ENCODE measurements around the gene NYNRIN. TPM values are rescaled to one million over a fixed set of nuclear protein-coding genes. Genes with fewer than 3 reads are reported as not detected.

NYNRIN gene
- total RNA-seq (2022; extraction: Qiagen RNA extraction): 0.31 to 0.44 TPM (median 0.41 TPM) in 5 replicates

DNA sequence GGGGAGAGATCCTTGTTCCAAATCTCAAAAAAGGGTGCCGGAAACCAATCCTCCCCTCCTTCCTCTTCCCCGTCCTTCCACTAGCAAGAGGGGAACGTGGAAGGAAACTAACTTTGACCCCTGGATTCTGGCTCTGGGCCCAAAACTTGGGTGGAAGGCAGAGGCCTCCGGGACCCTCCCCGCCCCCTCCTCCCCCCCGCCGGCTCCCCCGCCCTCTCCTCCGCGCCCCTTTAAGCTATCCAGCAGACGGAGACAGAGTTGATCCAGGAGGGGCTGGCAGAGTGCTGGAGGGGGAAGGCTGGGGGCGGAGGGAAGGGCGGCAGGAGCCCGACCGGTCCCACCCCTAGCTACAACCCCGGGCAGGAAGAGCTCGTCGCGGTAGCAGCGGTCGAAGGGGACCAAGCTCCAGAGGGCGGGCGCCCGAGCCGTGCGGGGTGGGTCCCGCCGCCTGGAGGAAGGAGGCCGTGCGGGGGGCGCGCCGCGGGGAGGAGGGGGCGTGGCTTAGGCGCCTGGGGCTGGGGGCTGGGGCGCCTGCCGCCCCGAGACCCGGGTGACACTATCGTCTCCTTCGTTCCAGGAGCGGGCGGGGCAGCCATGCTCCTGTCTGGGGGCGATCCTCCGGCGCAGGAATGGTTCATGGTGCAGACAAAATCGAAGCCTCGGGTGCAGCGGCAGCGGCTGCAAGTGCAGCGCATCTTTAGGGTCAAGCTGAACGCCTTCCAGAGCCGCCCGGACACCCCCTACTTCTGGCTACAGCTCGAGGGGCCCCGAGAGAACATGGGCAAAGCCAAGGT, at the start of gene NYNRIN:
Gene NYNRIN, plus strand, starts transcription at position 351 of the 794 bp plus-strand sequence. Its CDS starts 244 bp downstream, at position 595.

DNA sequence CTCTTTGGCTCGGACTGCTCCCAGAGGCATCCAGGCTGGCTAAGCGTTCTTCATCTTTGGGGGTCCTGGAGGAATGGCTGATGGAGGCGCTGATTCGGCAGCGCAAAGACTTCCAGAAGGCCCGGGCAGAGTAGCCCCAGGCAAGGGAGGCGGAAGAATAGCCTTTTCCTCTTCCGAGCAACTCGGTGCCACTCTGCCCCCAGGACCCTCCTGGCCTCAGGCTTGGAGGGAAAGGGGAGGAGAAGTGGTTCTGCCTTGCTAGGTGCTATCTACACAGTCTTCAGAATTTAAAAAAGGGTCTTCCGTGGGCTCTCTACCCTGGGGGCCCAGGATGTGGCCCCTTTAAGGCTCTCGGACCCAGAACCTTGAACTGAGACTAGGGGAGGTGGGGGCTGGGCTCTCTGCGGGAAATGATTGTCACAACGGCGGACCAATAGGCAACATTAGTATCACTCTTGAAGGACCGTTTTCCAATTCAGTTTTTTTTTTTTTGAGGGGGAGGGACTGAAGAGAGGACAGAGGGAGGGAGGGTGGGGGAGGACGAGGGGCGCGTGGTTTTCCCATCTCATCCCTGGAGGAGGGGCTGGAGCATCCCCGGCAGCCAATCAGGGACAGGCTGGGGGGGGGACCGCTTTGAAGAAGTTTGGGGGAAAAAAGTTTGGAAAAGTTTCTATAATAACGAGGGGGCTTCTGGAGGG, 31.1 kb upstream of the NYNRIN start, which contains the start of gene NFATC4:
Gene NFATC4, plus strand, starts transcription at position 671 of the 698 bp plus-strand sequence. CDS start 157 bp downstream, outside the sequence.

DNA sequence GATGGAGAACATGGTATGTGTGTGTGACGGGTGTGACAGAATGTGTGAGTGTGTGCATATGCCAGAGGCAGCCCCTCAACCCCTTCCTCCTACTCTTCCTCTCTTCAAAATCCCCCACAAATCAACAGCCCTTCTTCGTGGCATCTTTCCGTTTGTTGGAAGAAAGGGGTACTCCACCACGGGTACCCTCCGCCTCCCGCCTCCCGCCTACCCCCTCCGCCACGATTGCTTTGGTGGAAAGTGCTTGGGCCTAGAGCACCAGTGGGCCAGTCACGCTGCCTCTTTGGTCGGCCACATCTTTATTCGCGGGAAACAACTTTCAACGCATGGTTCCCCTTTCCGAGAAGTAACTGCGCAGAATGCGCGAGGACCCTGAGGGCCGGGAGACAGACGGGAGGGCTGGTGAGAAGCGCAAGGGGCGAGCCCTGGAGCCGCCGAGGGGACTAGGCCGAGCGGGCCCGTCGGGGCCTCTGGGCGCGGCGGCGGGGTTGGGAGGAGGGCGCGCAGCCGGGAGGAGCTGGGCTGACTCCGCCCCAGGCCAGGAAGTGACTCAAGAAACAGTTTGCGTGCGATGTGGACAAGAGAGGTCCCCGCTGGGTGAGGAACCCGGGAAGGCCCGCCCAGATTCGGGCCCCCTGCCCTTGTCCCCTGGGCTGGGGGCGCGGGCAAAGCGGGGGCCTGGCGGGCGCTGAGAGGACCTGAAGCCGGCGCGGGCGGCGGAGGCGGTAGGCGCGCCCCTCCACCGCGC, 30.8 kb downstream of the NYNRIN start, which contains the start of the genes CBLN3 and KHNYN:
Gene CBLN3, minus strand, starts transcription at position 274 of the 748 bp plus-strand sequence. CDS start 614 bp downstream, outside the sequence.
Gene KHNYN, plus strand, starts transcription at position 560 of the 748 bp plus-strand sequence. CDS start 777 bp downstream, outside the sequence.

DNA sequence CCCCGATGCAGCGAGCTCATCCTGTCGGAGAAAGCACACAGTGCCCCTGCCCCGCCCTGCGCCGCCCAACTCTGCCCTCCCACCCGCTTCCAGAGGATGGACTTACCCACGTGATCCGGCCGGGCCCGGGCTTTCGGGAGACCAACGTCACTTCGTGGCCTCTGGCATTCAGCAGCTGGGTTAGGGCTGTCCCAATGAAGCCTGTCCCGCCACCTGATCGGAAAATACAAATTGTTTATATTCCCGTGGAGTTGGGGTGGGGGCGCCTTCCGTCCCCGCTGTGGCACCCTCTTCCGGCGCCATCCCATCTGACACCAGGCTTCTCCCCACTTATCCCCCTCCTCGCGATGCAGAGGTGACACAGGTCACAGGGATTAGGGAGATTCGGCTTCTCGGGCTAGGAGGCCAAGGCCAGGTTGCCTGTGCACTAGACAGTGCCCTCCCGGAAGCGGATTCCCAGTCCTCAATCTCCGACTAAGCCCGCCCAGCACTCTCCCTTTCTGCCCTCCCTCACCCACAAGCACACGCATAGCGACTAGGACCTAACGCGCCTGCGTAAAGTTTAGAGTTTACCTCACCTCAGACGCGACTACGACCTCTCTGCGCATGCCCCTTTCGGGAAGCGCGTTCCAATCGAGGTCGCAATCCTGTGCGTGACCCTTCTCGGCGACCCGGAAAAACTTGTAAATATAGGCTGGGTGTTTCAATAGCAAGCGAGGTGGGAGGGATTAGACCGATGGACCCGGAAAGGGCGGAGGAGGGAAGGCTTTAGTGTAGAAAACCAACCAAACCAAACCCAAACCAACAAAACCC, 43.6 kb downstream of the NYNRIN start, which contains the start of gene SDR39U1:
Gene SDR39U1, minus strand, starts transcription at position 537 of the 813 bp plus-strand sequence. Its CDS starts 7 bp downstream, at position 530.

Other genes with a start within 250 kb of the NYNRIN start
- 15.6 to 20.2 TPM (median 16.5 TPM) in 5 replicates for gene IRF9, start 237.7 kb upstream of the NYNRIN start, total RNA-seq (2022; extraction: Qiagen RNA extraction)
- gene REC8, start 226.9 kb upstream of the NYNRIN start, total RNA-seq (2022; extraction: Qiagen RNA extraction): 2.7 to 5.3 TPM (median 3.3 TPM) in 5 replicates
- gene IPO4, start 210.2 kb upstream of the NYNRIN start, total RNA-seq (2022; extraction: Qiagen RNA extraction): 75.4 to 87.1 TPM (median 80.0 TPM) in 5 replicates
- gene TM9SF1, start 203.6 kb upstream of the NYNRIN start, total RNA-seq (2022; extraction: Qiagen RNA extraction): 60.6 to 69.9 TPM (median 64.6 TPM) in 5 replicates
- gene TSSK4, start 193.3 kb upstream of the NYNRIN start, total RNA-seq (2022; extraction: Qiagen RNA extraction): not detected in 5 replicates
- gene CHMP4A, start 185.5 kb upstream of the NYNRIN start, total RNA-seq (2022; extraction: Qiagen RNA extraction): 78.2 to 100.0 TPM (median 79.3 TPM) in 5 replicates
- gene MDP1, start 182.9 kb upstream of the NYNRIN start, total RNA-seq (2022; extraction: Qiagen RNA extraction): 28.9 to 33.7 TPM (median 31.1 TPM) in 5 replicates
- gene NEDD8, start 166.6 kb upstream of the NYNRIN start, total RNA-seq (2022; extraction: Qiagen RNA extraction): 433 to 471 TPM (median 446 TPM) in 5 replicates
- gene GMPR2, start 166.1 kb upstream of the NYNRIN start, total RNA-seq (2022; extraction: Qiagen RNA extraction): 53.0 to 66.2 TPM (median 54.3 TPM) in 5 replicates
- 33.4 to 37.5 TPM (median 36.9 TPM) in 5 replicates for gene TINF2, start 156.4 kb upstream of the NYNRIN start, total RNA-seq (2022; extraction: Qiagen RNA extraction)
- 0.93 to 1.8 TPM (median 1.1 TPM) in 5 replicates for gene TGM1, start 135.8 kb upstream of the NYNRIN start, total RNA-seq (2022; extraction: Qiagen RNA extraction)
- 15.8 to 17.3 TPM (median 16.6 TPM) in 5 replicates for gene RABGGTA, start 127.4 kb upstream of the NYNRIN start, total RNA-seq (2022; extraction: Qiagen RNA extraction)
- 9.9 to 12.1 TPM (median 12.0 TPM) in 5 replicates for gene DHRS1, start 99.2 kb upstream of the NYNRIN start, total RNA-seq (2022; extraction: Qiagen RNA extraction)
- gene NOP9, start 99.2 kb upstream of the NYNRIN start, total RNA-seq (2022; extraction: Qiagen RNA extraction): 13.4 to 16.4 TPM (median 14.4 TPM) in 5 replicates
- gene CIDEB, start 91.0 kb upstream of the NYNRIN start, total RNA-seq (2022; extraction: Qiagen RNA extraction): 0.12 to 0.26 TPM (median 0.23 TPM) in 5 replicates
- gene LTB4R2, start 88.9 kb upstream of the NYNRIN start, total RNA-seq (2022; extraction: Qiagen RNA extraction): 2.4 to 5.1 TPM (median 4.0 TPM) in 5 replicates
- gene LTB4R, start 87.5 kb upstream of the NYNRIN start, total RNA-seq (2022; extraction: Qiagen RNA extraction): 3.1 to 6.1 TPM (median 5.2 TPM) in 5 replicates
- not detected in 5 replicates for gene ADCY4, start 63.9 kb upstream of the NYNRIN start, total RNA-seq (2022; extraction: Qiagen RNA extraction)
- not detected in 5 replicates for gene RIPK3, start 59.0 kb upstream of the NYNRIN start, total RNA-seq (2022; extraction: Qiagen RNA extraction)
- gene NFATC4, start 30.8 kb upstream of the NYNRIN start, total RNA-seq (2022; extraction: Qiagen RNA extraction): 0.05 to 0.31 TPM (median 0.07 TPM) in 5 replicates
- 1.0 to 1.7 TPM (median 1.3 TPM) in 5 replicates for gene CBLN3, start 30.7 kb downstream of the NYNRIN start, total RNA-seq (2022; extraction: Qiagen RNA extraction)
- 22.8 to 28.3 TPM (median 24.8 TPM) in 5 replicates for gene KHNYN, start 31.0 kb downstream of the NYNRIN start, total RNA-seq (2022; extraction: Qiagen RNA extraction)
- 40.2 to 54.8 TPM (median 51.8 TPM) in 5 replicates for gene SDR39U1, start 43.8 kb downstream of the NYNRIN start, total RNA-seq (2022; extraction: Qiagen RNA extraction)
- gene CMA1, start 109.3 kb downstream of the NYNRIN start, total RNA-seq (2022; extraction: Qiagen RNA extraction): not detected in 5 replicates
- not detected in 5 replicates for gene CTSG, start 177.2 kb downstream of the NYNRIN start, total RNA-seq (2022; extraction: Qiagen RNA extraction)
- gene GZMH, start 210.7 kb downstream of the NYNRIN start, total RNA-seq (2022; extraction: Qiagen RNA extraction): not detected in 5 replicates
- not detected in 5 replicates for gene GZMB, start 235.2 kb downstream of the NYNRIN start, total RNA-seq (2022; extraction: Qiagen RNA extraction)

All from A549 treated with AZD2906 at 1 μM for 4 hours (cell line).